Fibroblast of upper back skin (primary cell): ENCODE measurements around the gene NR2C1.
"Not testable (repeated sequence)": the region's sequence is repeated elsewhere in the genome, so short reads cannot be mapped to it uniquely, and the experiment has no call there.

Source experiments
- DNase-seq: peaks from one replicate; pipeline ENCODE4 v3.0.0-alpha.2; 2013

Gene NR2C1

GRCh38 chr12:94998326-94998725, 75.1 kb downstream of the NR2C1 start:
- DNase-seq: no peak

- no peak for DNase-seq
Measured at GRCh38 chr12:94997726-94998125, 75.7 kb downstream of the NR2C1 start.

- no peak for DNase-seq
Measured at GRCh38 chr12:94997061-94997460, 76.4 kb downstream of the NR2C1 start.

GRCh38 chr12:94994312-94994711, 79.1 kb downstream of the NR2C1 start:
- DNase-seq: peak; percentile 71

GRCh38 chr12:94993855-94994254, 79.6 kb downstream of the NR2C1 start:
- DNase-seq: not testable (repeated sequence)

GRCh38 chr12:94990222-94990621, 83.2 kb downstream of the NR2C1 start:
- no peak for DNase-seq

- DNase-seq: no peak
Measured at GRCh38 chr12:94988471-94988870, 84.9 kb downstream of the NR2C1 start.

- no peak for DNase-seq
Measured at GRCh38 chr12:94987801-94988200, 85.6 kb downstream of the NR2C1 start.

- DNase-seq: no peak
Measured at GRCh38 chr12:94987076-94987669, 86.2 kb downstream of the NR2C1 start.

- DNase-seq: not testable (repeated sequence)
Measured at GRCh38 chr12:94985099-94985498, 88.3 kb downstream of the NR2C1 start.

- no peak for DNase-seq
Measured at GRCh38 chr12:94983321-94983720, 90.1 kb downstream of the NR2C1 start.

- no peak for DNase-seq
Measured at GRCh38 chr12:94982456-94982855, 91.0 kb downstream of the NR2C1 start.

GRCh38 chr12:94980577-94980976, 92.8 kb downstream of the NR2C1 start:
- DNase-seq: peak; percentile 47

GRCh38 chr12:94979941-94980340, 93.5 kb downstream of the NR2C1 start:
- DNase-seq: no peak

- no peak for DNase-seq
Measured at GRCh38 chr12:94977766-94978468, 95.5 kb downstream of the NR2C1 start.

GRCh38 chr12:94973221-94973620, 100.2 kb downstream of the NR2C1 start:
- peak; percentile 86 for DNase-seq

GRCh38 chr12:94972795-94973194, 100.6 kb downstream of the NR2C1 start:
- no peak for DNase-seq

GRCh38 chr12:94971923-94972322, 101.5 kb downstream of the NR2C1 start:
- DNase-seq: no peak

- DNase-seq: no peak
Measured at GRCh38 chr12:94970560-94970959, 102.9 kb downstream of the NR2C1 start.
